ENCODE measurements around the gene FAM171A1.
A peak's percentile ranks its signal among the peaks of the same experiment; 100 is the strongest.
"Not testable (repeated sequence)": the region's sequence is repeated elsewhere in the genome, so short reads cannot be mapped to it uniquely, and the experiment has no call there.

The FAM171A1 gene

DNA sequence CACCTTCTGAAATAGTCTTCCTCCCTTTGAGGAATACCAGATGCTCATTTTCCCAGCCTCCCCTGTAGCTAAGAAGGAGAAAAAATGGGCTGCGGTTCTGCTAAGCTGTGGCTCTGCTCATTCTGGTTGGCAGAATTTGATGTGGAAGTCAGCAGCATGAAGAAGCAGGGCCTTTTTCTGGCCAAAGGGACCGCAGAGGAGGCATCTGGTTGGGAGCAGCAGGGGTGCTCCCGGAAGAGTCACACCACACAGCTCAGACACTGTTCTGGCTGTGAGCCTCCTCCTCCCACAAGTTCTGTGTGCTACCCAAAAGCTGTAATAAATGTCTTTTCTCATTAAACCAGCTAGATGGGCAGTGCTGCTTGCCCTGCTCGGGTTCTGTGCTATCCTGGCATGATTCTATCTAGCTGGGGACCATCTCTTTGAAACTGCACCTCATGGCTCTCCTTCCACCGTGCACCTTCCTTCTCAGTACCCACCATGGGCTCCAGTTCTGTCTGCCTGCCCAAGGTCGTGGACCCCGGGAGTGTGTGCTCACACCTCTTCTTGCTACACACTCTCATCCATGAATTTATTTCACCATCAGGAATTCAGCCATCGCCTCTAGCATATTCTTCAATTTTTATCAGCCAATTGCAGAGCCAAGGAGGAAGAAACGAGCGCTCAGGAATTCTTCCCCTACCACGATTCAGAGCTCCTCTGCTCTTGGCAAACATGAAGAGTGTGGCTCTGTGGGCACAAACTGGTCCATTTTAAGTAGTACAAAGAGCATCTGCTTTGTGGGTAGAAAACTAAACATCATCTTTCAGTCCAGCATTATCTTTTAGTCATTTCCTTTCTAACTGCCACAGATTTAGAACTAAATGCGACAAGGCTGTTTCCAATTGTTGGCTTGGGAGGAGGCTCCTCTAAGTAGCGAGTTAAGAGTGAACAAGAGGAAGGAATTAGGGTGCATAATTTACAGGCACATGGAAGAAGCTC is 76.9 kb downstream of the FAM171A1 start:
- no peak for DNase-seq (ENCODE audit: low read depth in 4 of 4, low spot score in 1 of 4)

- no peak for DNase-seq (ENCODE audit: low read depth in 4 of 4, low spot score in 1 of 4)
Measured at GRCh38 chr10:15290671-15291070, 80.4 kb downstream of the FAM171A1 start.

- DNase-seq (ENCODE audit: low read depth in 4 of 4, low spot score in 1 of 4) = no peak
Measured at GRCh38 chr10:15290150-15290549, 80.9 kb downstream of the FAM171A1 start.

- DNase-seq (ENCODE audit: low read depth in 4 of 4, low spot score in 1 of 4) = no peak
Measured at GRCh38 chr10:15280974-15281373, 90.1 kb downstream of the FAM171A1 start.

- DNase-seq (ENCODE audit: low read depth in 4 of 4, low spot score in 1 of 4) = no peak
Measured at GRCh38 chr10:15280462-15280861, 90.6 kb downstream of the FAM171A1 start.

DNA sequence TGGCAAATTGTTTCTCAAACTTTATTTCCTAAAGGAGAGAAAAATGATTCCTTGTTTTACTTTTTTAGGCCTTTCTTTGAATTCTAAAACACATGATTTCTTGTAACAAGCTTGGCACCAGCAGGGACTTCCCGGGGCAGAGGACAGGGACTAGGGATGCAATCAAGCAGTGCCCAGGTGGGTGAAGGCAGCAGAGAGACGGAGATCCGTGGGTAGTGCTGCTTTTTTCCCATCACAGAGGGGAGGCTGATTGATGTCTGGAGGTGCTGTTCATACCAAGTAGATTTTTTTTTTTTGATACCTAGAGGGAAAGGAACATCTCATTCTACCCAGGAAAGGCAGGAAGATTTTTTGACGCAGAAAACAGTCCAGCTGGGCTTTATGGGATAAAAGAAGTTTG is 91.9 kb downstream of the FAM171A1 start:
- no peak for DNase-seq (ENCODE audit: low read depth in 4 of 4, low spot score in 1 of 4)

DNA sequence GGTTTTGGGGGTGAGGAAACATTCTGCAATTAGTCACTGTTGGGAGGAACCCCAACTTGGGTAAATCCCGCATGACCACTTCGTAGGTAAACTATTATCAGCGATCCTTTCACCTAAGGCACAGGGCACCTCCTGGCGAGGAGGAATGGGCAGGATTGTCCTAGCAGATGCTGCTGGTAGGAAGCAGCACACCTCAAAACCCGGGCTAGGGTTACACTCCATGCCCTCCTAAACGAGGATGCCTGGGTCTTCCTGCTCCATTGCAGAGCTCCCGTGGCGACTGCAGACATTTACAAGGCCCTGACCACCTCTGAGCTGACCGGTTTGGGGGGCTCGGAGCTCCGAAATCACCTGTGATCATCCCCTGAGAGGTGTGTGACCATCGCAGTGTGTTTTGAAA is 92.3 kb downstream of the FAM171A1 start:
- no peak for DNase-seq (ENCODE audit: low read depth in 4 of 4, low spot score in 1 of 4)

GRCh38 chr10:15276039-15276438 is 95.0 kb downstream of the FAM171A1 start:
- DNase-seq (ENCODE audit: low read depth in 4 of 4, low spot score in 1 of 4) = not testable (repeated sequence)

DNA sequence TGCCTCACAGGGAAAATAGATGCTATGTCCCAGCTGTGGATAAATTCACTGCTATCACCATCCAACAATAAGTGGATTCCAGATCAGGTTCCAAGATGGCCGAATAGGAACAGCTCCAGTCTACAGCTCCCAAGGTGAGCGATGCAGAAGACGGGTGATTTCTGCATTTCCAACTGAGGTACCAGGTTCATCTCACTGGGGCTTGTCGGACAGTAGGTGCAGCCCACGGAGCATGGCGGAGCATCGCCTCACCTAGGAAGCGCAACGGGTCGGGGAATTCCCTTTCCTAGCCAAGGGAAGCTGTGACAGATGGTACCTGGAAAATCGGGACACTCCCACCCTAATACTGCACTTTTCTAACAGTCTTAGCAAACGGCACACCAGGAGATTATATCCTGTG is 101.3 kb downstream of the FAM171A1 start:
- DNase-seq (ENCODE audit: low read depth in 4 of 4, low spot score in 1 of 4) = not testable (repeated sequence)

DNA sequence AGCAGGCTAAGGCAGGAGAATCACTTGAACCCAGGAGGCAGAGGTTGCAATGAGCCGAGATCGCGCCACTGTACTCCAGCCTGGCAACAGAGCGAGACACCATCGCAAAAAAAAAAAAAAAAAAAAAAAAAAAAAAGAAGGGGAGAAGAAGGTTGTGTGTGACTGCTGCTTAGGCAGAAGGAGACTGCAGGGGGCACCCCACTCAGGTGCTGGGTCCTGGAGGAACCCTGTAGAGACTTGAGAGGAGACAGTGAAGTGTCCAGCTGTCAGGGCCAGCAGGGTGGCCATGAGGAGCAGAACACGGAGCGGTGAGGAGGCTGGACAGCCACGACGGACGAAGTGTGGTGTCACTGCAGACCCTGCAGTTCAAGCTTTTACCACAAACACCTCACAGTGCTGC is 103.6 kb downstream of the FAM171A1 start:
- DNase-seq (ENCODE audit: low read depth in 4 of 4, low spot score in 1 of 4) = no peak

DNA sequence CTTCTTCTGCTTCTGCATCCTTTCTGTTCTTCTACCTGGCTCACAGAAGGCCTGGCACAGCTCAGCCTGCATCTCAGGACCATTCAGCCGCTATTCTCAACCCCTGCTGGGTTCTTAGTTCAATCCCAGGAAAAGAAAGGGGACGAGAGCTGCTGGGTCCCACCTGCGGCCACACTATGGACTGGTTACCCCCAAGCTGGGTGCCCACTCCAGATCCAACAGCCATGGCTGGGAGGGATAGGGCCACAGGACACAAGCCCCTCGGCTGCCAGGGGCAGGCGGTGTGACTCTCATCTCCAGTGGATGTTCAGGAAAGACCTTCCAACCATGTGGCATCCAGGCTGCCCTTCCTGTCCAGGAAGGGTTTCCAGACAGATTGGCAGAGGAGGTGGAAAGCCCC is 105.0 kb downstream of the FAM171A1 start:
- no peak for DNase-seq (ENCODE audit: low read depth in 4 of 4, low spot score in 1 of 4)

DNA sequence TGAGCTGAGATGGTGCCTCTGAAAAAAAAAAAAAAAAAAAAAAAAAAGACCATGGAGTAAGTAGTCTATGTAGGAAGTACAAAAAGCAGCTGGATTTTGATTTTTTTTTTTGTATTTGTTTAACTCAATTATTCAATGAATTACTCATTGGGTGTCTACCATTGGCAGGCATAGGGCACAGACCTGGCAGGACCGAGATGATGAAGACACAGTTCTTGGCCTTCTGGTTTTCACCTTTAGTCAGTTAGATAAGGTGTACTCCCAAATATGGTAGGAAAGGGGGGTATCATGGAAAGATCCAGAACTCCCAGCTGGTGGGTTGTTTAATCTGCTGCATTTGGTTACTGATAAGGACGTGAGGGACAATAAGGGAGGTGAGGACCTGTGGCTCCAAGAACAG is 105.5 kb downstream of the FAM171A1 start:
- DNase-seq (ENCODE audit: low read depth in 4 of 4, low spot score in 1 of 4) = no peak

GRCh38 chr10:15265056-15265455 is 106.0 kb downstream of the FAM171A1 start:
- DNase-seq (ENCODE audit: low read depth in 4 of 4, low spot score in 1 of 4) = no peak

DNA sequence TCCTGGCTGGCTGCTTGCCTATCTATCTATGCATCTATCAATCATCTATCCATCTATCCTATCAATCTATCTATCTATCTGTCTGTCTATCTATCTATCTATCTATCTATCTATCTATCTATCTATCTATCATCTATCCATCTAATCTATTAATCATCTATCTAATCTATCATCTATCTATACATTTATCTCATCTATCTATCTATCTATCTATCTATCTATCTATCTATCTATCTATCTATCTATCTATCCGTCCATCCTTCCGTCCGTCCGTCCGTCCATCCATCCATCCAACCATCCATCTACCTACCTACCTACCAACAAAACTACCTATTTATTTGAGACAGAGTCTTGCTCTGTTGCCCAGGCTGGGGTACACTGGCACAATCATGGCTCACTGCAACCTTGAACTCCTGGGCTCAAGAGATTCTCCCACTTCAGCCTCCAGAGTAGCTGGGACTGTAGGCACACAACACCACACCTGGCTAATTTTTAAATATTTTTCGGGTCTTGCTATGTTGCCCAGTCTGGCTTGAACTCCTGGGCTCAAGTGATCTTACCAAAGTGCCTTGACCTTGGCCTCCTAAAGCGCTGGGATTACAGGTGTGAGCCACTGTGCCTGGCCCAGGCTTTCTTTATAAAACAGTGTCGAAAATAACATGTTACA is 107.3 kb downstream of the FAM171A1 start:
- no peak for DNase-seq (ENCODE audit: low read depth in 4 of 4, low spot score in 1 of 4)

- DNase-seq (ENCODE audit: low read depth in 4 of 4, low spot score in 1 of 4) = no peak
Measured at GRCh38 chr10:15262036-15262713, 108.9 kb downstream of the FAM171A1 start.

DNA sequence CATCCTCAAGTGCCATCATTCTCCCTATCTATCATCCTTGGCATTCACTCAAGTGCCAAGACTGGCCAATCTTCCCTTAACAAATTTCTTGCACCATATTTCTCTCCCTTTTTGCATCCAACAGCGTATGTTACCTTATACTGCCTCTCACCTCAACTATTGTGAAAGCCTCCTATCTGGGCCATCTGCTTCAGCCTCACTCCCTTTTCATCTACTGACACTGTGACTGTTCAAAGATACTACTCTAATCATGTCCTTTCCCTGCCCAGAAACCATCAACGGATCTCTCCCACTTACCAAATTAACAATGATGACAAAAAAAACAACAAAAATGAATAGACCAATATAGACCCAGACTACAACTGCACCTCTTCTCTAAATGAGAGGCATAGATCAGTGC is 112.0 kb downstream of the FAM171A1 start:
- no peak for DNase-seq (ENCODE audit: low read depth in 4 of 4, low spot score in 1 of 4)

GRCh38 chr10:15258255-15258654 is 112.8 kb downstream of the FAM171A1 start:
- DNase-seq (ENCODE audit: low read depth in 4 of 4, low spot score in 1 of 4) = no peak

DNA sequence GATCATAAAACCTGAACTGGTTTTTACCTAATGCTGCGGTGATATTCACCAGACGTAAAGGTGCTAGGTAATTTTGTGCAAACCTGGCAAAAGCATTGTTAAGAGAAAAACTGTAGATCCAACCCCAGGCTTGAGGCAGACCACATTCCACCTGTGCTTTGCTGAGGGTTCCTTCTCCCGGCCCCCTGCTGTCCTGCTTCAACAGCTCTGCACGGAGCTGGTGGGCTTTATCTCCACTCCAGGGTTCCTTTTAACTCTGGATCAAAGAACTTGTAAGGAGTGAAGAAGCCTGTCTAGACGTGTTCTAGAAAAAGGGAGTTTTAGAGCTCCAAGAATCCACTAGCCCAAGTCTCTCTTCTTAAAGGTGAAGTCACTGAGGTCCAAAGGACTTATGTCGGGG is 115.1 kb downstream of the FAM171A1 start:
- DNase-seq (ENCODE audit: low read depth in 4 of 4, low spot score in 1 of 4) = no peak

DNA sequence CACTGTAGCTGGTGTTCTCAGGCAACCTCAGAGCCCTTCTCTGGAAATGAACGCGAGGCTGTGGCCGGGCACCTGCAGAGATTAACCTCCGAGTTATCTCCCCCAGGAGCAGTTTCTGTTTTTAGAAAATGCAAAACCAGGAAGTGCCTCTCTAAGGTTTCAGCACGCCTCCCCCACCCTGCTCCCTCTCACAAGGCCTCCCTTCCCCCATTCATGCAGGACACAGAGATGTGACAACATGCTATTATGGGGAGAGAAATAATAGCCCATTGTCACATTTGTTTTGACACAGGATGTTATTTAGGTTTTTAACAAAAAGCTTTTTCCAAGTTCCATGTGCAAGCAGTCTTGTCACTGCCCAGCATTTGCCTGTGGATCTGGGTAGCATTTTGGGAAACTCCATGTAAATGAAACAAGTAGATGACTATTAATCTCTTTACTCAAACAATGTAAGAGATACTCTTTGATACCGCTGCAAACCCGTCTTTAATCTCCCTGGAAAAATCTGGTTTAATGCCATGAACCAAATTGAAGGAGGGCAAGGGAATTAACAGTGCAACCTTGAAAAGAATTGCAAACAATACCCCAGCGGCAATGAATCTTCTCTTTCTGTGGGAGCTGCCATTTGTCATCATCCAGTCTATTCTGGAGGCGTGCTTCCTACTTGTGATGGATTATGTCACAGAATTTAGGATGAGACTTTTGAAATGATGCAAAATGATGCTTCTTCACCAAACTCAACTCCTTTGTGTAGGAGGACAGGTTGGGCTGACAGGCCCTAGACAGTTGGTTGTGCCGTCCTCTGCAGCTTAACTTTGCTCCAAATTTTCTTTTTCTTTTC is 116.1 kb downstream of the FAM171A1 start:
- DNase-seq (ENCODE audit: low read depth in 4 of 4, low spot score in 1 of 4) = peak in 1 of 4 experiments; percentile 13

- DNase-seq (ENCODE audit: low read depth in 4 of 4, low spot score in 1 of 4) = no peak
Measured at GRCh38 chr10:15253951-15254807, 116.9 kb downstream of the FAM171A1 start.

Data from stimulated activated CD4-positive, alpha-beta T cell treated with anti-CD3 and anti-CD28 coated beads, Interleukin-1b, Interleukin-23, amount 100 ng/mL, for 24 hours (primary cell).